Measurements from ENCODE around the gene SLC27A1.

The SLC27A1 gene

GRCh38 chr19:17470068-17470841 lies at the start of gene SLC27A1:
Gene SLC27A1 (plus strand): TSS chr19:17470524. CDS start chr19:17470541, 17 bp downstream.
- TF ChIP-seq CTCF (IDR thresholded peaks at IDR 0.05; ENCODE audit: control insufficient read depth, extremely low read depth, insufficient read depth): no peak
- peak within 1 kb of the TSS; percentile 71 for H3K4me3 ChIP-seq (ENCODE audit: low read depth, low read length)
- DNase-seq (ENCODE audit: low read depth): peak; percentile 95

GRCh38 chr19:17421942-17422341 lies 48.4 kb upstream of the SLC27A1 start:
- no peak for DNase-seq (ENCODE audit: low read depth)
- no peak overlapping the region for H3K4me3 ChIP-seq (ENCODE audit: low read depth, low read length)
- no peak for TF ChIP-seq CTCF (IDR thresholded peaks at IDR 0.05; ENCODE audit: control insufficient read depth, extremely low read depth, insufficient read depth)

DNA sequence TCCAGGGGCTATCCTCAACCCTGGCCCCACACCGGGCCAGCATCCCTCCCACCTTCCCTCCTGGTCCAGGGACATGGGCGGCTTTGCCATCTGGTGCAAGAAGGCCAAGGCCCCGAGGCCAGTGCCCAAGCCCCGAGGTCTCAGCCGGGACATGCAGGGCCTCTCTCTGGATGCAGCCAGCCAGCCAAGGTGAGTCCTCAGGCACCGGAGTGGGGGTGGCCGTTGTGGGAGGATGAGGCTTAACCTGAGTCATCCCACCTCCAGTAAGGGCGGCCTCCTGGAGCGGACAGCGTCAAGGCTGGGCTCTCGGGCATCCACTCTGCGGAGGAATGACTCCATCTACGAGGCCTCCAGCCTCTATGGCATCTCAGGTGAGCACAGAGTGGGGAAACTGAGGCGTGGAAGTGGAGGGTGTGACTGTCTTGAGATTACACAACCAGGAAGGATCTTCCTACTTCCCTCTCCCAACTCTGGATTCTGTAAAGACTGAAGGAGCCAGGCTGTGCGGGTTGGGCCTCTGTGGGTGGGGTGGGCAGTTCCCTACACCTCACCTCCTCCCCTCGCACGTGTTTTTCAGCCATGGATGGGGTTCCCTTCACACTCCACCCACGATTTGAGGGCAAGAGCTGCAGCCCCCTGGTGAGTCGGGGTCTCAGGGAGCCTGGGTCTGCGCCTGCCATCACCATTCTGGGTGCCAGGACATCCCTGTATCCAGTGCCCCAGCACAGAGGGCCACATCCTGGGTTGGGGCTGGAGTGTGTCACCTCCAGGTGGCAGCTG lies 46.7 kb upstream of the SLC27A1 start:
- TF ChIP-seq CTCF (IDR thresholded peaks at IDR 0.05; ENCODE audit: control insufficient read depth, extremely low read depth, insufficient read depth): no peak
- no peak overlapping the region for H3K4me3 ChIP-seq (ENCODE audit: low read depth, low read length)
- DNase-seq (ENCODE audit: low read depth): no peak

- DNase-seq (ENCODE audit: low read depth): no peak
- no peak overlapping the region for H3K4me3 ChIP-seq (ENCODE audit: low read depth, low read length)
- 0 out of 2 replicates have a peak, but pooled peaks have one; percentile 19 for TF ChIP-seq CTCF (IDR thresholded peaks at IDR 0.05; ENCODE audit: control insufficient read depth, extremely low read depth, insufficient read depth)
These were observed 45.5 kb upstream of the SLC27A1 start for GRCh38 chr19:17424743-17425365.

DNA sequence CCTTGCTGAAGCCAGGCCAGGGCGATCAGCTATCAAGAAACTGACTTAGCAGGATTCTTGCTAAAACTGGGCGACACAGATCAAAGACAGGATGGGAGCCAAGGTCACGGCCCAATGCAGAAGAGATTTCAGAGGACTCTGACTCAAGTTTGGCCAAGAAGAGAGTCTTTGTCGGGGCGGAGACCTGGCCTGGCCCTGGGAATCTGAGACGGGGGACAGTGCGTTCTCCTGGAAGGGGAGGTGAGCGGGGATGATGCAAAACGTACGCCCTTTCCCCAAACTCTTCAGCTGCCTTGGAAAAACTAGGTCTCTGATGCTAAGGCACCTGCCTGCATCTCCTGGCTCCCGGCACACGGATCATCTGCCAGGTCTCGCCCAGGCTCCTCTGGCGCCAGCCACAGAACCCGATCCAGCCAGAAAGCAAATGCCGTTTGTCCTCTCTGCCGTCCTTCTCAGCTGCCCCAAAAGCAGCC lies 40.6 kb upstream of the SLC27A1 start:
- no peak for TF ChIP-seq CTCF (IDR thresholded peaks at IDR 0.05; ENCODE audit: control insufficient read depth, extremely low read depth, insufficient read depth)
- no peak overlapping the region for H3K4me3 ChIP-seq (ENCODE audit: low read depth, low read length)
- no peak for DNase-seq (ENCODE audit: low read depth)

GRCh38 chr19:17431417-17431816 lies 38.9 kb upstream of the SLC27A1 start:
- no peak for DNase-seq (ENCODE audit: low read depth)

More at GRCh38 chr19:17431417-17431816, 38.9 kb upstream of the SLC27A1 start:
- TF ChIP-seq CTCF (IDR thresholded peaks at IDR 0.05; ENCODE audit: control insufficient read depth, extremely low read depth, insufficient read depth): no peak
- H3K4me3 ChIP-seq (ENCODE audit: low read depth, low read length): no peak overlapping the region

Measured in LNCaP clone FGC (cell line).